RCC 7860 (cell line): ENCODE data around the gene NBPF9.
"Not testable (repeated sequence)": the region's sequence is repeated elsewhere in the genome, so short reads cannot be mapped to it uniquely, and the experiment has no call there.

Experiments used
- DNase-seq: peaks from one replicate; pipeline ENCODE4 v3.0.0-alpha.2; 2015; ENCODE audit warnings: low spot score
- FAIRE-seq: peaks from 2 replicates; lab custom pipeline; 2012; peaks lifted over from hg19 to GRCh38; lab: Jason Lieb, UNC

Gene NBPF9

DNA sequence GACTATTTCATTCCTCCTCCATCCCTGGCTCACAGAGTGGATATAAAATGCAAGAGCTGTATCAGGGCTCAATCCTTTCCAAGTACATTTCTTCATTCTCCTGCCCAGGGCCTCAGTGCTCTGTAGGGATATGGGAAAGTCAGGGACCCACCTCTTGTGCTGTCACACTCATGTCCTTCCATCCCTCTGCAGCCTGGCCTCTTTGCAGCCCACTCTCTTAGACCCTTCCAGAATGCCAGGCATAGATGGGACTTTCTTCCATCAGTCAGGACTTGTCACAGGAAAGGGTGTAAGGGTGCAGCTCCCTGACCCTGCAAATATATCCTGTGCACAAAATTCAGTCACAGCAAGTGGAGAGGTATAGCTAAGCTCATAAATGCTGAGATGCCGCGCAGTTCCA lies 86.7 kb downstream of the NBPF9 start:
- FAIRE-seq, DNase-seq: not testable (repeated sequence)

DNA sequence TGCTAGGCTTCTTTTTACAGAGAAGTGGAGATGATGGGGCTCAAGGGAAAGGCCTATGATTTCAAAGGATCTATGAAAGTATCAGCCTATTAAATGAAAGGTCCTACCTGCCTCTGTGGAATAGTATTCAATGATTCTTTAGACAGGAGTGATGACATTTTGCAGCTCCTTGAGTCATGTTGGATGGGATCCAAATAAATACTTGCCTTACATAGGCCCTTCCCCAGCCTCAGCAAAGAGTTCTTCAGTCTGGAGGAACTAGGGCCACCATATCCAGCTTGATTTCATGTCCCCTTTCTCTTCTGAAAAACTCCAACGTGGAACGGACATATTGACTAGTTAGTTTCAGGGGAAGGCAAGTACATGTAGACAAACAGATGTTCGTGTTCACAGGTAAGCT lies 87.8 kb downstream of the NBPF9 start:
- DNase-seq, FAIRE-seq: not testable (repeated sequence)

DNA sequence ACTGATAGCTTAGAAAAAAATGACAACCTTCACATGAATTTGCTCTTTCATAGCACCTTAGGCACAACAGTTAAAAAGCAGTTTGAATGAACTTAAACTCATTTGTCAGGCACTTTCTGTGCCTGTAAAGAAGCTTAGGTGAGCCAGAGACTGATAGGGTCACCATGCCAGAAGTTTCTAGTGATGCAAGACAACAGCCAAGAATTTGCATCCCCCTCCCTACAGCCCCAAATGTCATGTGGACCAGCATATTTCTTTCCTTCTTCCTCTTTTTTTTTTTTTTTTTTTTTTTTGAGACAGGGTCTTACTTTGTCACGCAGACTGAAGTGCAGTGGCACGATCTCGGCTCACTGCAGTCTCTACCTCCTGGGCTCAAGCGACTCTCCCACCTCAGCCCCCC lies 89.8 kb downstream of the NBPF9 start:
- not testable (repeated sequence) for FAIRE-seq, DNase-seq

DNA sequence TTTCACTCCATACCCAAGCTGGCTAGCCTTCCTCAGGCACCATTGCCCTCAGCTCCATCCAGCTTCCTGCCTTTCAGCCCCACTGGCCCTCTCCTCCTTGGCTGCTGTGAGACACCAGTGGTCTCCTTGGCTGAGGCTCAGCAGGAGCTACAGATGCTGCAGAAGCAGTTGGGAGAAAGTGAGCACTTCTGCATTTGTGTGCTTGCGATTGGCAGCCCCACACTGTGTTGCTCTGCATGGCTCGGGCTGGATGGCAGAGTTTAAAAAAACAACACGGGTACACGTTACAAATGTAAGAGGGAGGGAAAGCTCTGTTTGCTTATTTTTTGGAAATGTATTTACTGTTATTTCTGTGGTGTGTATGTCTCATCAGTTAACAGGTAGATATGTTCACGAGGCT lies 90.8 kb downstream of the NBPF9 start:
- not testable (repeated sequence) for FAIRE-seq, DNase-seq

DNA sequence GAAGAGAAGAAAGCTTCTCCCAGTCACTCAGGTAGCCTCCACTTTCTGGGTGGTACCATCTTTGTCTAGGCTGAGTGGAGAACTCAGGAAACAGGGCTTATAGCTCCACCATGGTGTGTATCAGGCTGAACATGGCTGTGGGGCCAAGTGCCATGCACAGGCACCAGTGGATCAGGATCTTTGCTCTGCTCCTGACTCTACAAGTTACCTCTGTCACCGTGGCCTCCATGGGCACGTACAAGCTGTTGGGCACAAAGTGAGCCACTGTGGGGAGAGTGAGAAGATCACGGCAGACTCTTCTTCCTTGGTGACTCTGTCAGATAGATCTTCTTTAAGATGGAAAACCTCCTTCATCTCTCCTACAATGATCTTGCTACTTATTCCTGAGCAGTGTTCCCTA lies 93.6 kb downstream of the NBPF9 start:
- not testable (repeated sequence) for DNase-seq, FAIRE-seq

DNA sequence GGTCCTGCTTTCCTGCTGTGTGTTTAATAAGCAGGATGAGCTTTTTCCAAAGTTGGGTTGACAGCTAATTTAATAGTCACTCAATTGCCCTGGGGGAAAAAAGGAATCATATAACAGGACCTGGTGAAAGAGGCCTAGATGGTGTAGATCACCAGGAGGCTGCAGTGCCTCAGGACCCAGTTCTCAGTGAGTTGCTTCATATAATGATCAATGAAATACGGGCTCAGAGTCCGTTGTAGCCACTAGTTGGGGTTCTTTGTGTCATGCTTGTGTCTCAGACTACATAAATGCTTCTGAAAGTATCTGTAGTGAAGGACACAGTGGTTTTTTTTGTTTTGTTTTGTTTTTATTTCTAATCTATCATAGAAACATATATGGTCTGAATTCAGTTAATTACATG lies 94.6 kb downstream of the NBPF9 start:
- FAIRE-seq, DNase-seq: not testable (repeated sequence)

DNA sequence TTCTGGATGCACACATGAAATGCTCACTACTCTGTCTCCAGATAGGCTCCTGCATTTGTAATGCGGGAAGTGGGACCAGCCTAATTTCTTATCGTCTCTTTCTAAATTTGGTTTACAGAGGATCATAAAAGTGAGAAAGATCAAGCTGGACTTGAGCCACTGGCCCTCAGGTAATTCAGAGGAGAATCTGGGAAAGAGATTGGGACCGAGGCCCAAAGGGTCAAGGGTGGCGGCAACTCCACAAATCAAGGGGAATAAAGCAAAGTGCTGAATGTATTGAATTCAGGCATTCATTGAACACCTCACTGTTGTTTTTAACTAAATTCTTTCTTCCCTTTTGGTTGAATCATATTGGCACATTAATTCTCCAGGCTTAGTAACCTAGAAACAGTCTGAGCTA lies 95.0 kb downstream of the NBPF9 start:
- not testable (repeated sequence) for DNase-seq, FAIRE-seq
